OCI-LY7 (cell line): ENCODE data around the gene CD6. TPM values are rescaled to one million over a fixed set of nuclear protein-coding genes. Genes with fewer than 3 reads are reported as not detected.

Experiments
- BruUV-seq: library from RNA; stranded (reverse); fragments of 400-500 nt; replicated peaks from 2 replicates; lab custom pipeline; 2021; lab: Mats Ljungman, UMichigan
- CTCF ChIA-PET: fragments of 300-600 bp; sonication (Branson Sonifier 250); formaldehyde crosslinking; loops from one replicate; lab custom pipeline; 2022; ENCODE audit warnings: antibody characterized with exemption; ENCODE audit not compliant: unreplicated experiment; lab: Charles Lee
- POLR2A ChIA-PET: fragments of 300-600 bp; sonication (Branson Sonifier 250); formaldehyde crosslinking; loops from one replicate; lab custom pipeline; 2022; ENCODE audit warnings: antibody characterized with exemption; lab: Charles Lee
- DNase-seq: peaks from one replicate; pipeline ENCODE4 v3.0.0-alpha.2; 2015; ENCODE audit warnings: low spot score
- H2AFZ ChIP-seq: fragments of 200-600 bp; sonication (generic), shearing (Covaris generic); 2 replicates; pipeline ENCODE4 v1.6.1; 2014; ENCODE audit warnings: mild to moderate bottlenecking, antibody characterized with exemption, low read length, moderate library complexity
- H3K27ac ChIP-seq: fragments of 200-600 bp; sonication (generic); 2 replicates; pipeline ENCODE4 v1.5.1; 2014; ENCODE audit warnings: mixed run types, low read depth, mild to moderate bottlenecking, moderate library complexity, low read length, inconsistent platforms; ENCODE audit not compliant: poor library complexity, severe bottlenecking
- H3K36me3 ChIP-seq: fragments of 200-600 bp; sonication (generic); 2 replicates; pipeline ENCODE4 v1.6.1; 2014; ENCODE audit warnings: mild to moderate bottlenecking, antibody characterized with exemption, low read length, moderate library complexity, mixed read lengths; ENCODE audit not compliant: insufficient read depth
- H3K4me1 ChIP-seq: fragments of 200-600 bp; sonication (generic); 2 replicates; pipeline ENCODE4 v1.5.1; 2014; ENCODE audit warnings: mild to moderate bottlenecking, low read length; ENCODE audit not compliant: insufficient read depth, poor library complexity, severe bottlenecking
- H3K4me2 ChIP-seq: fragments of 200-600 bp; sonication (generic); 2 replicates; pipeline ENCODE4 v1.6.1; 2014; ENCODE audit warnings: mild to moderate bottlenecking, low read length
- H3K4me3 ChIP-seq: fragments of 200-600 bp; sonication (generic); 2 replicates; pipeline ENCODE4 v1.5.1; 2014; ENCODE audit warnings: mild to moderate bottlenecking, low read depth, low read length; ENCODE audit not compliant: poor library complexity, severe bottlenecking
- H3K79me2 ChIP-seq: fragments of 200-600 bp; sonication (generic); 2 replicates; pipeline ENCODE4 v1.6.1; 2016; ENCODE audit warnings: low read depth, mild to moderate bottlenecking, low read length, moderate library complexity, mixed read lengths; ENCODE audit not compliant: insufficient read depth
- H3K9me2 ChIP-seq: fragments of 200-600 bp; sonication (generic); 2 replicates; pipeline ENCODE4 v1.6.1; 2016; ENCODE audit warnings: mild to moderate bottlenecking, low read length, mixed read lengths; ENCODE audit not compliant: insufficient read depth
- H3K9me3 ChIP-seq: fragments of 200-600 bp; sonication (generic); 2 replicates; pipeline ENCODE4 v1.6.1; 2014; ENCODE audit warnings: mild to moderate bottlenecking, mixed run types, low read length, mixed read lengths
- H4K20me1 ChIP-seq: fragments of 200-600 bp; sonication (generic); 2 replicates; pipeline ENCODE4 v1.6.1; 2014; ENCODE audit warnings: mild to moderate bottlenecking, antibody characterized with exemption, low read length, moderate library complexity, mixed read lengths; ENCODE audit not compliant: insufficient read depth
- CTCF ChIP-seq: fragments of 200-600 bp; sonication (generic); conservative IDR thresholded peaks from 2 replicates; pipeline ENCODE4 v1.5.1; 2014; ENCODE audit warnings: mild to moderate bottlenecking, antibody characterized with exemption, low read length, moderate library complexity, mixed read lengths
- EZH2phosphoT487 ChIP-seq: fragments of 200-600 bp; sonication (generic); IDR thresholded peaks from 2 replicates; pipeline ENCODE4 v1.6.1; 2018; ENCODE audit warnings: low read depth, borderline replicate concordance, mild to moderate bottlenecking, mixed run types, antibody characterized with exemption, low read length, moderate library complexity, mixed read lengths
- intact Hi-C: fragments of 100-400 bp; cut with micrococcal nuclease; formaldehyde crosslinking; loops from one replicate; pipeline ENCODE4 v1.10.0; 2022; ENCODE audit not compliant: unreplicated experiment
- total RNA-seq, 2 experiments: library from RNA; depleted of rRNA in 1 of 2; stranded (reverse); fragments of >200 nt in 1 of 2; shearing (Covaris generic) in 1 of 2; gene quantifications; 2 replicates each; pipeline ENCODE4 v1.2.3, GENCODE V29; 2014 to 2022

Gene CD6
- total RNA-seq, 2 experiments from 2014 or later = not detected

GRCh38 chr11:60991457-60991856 is 20.0 kb downstream of the CD6 start:
- Histone ChIP-seq H2AFZ (no peak overlapping the region), H3K4me3 (no peak overlapping the region), H4K20me1 (no peaks in the 10 kb centered on the region), H3K36me3 (no peaks in the 10 kb centered on the region), H3K27ac (no peak overlapping the region), H3K4me2 (no peak overlapping the region), H3K79me2 (no peaks in the 10 kb centered on the region), H3K4me1 (peaks cover 9% of the 10 kb centered on the region), H3K9me2 (no peaks in the 10 kb centered on the region), H3K9me3 (no peaks in the 10 kb centered on the region)
- TF ChIP-seq EZH2phosphoT487 (no peak), CTCF (no peak)
- no TSS peak for BruUV-seq
- DNase-seq = no peak
- CTCF ChIA-PET = no interaction called here
- POLR2A ChIA-PET = interaction anchor here (0.9 to 1.0 kb wide), 2 partner anchors 53 to 86 kb away, joined by 3 to 4 read pairs; no protein-coding TSS in a partner anchor
- intact Hi-C loops = no loop called here

GRCh38 chr11:60992842-60993409 is 21.4 kb downstream of the CD6 start:
- intact Hi-C loops = no loop called here
- no peaks in the 10 kb centered on the region for H3K9me2 ChIP-seq
- H3K4me1 ChIP-seq = peaks cover 9% of the 10 kb centered on the region
- H3K4me2 ChIP-seq = no peak overlapping the region
- no peak overlapping the region for H3K27ac ChIP-seq
- H3K79me2 ChIP-seq = no peaks in the 10 kb centered on the region
- H3K4me3 ChIP-seq = no peak overlapping the region
- BruUV-seq = no TSS peak
- POLR2A ChIA-PET = no interaction called here
- TF ChIP-seq EZH2phosphoT487 (no peak), CTCF (no peak)
- DNase-seq = no peak
- H4K20me1 ChIP-seq = no peaks in the 10 kb centered on the region
- no peak overlapping the region for H2AFZ ChIP-seq
- CTCF ChIA-PET = no interaction called here
- no peaks in the 10 kb centered on the region for H3K36me3 ChIP-seq
- H3K9me3 ChIP-seq = no peaks in the 10 kb centered on the region

GRCh38 chr11:60993615-60994014 is 22.1 kb downstream of the CD6 start:
- intact Hi-C loops = no loop called here
- no peak for DNase-seq
- Histone ChIP-seq H3K27ac (no peak overlapping the region), H3K4me3 (no peak overlapping the region), H2AFZ (no peak overlapping the region), H3K79me2 (no peaks in the 10 kb centered on the region), H3K9me3 (no peaks in the 10 kb centered on the region), H3K4me2 (no peak overlapping the region), H3K4me1 (peaks cover 9% of the 10 kb centered on the region), H3K9me2 (no peaks in the 10 kb centered on the region), H3K36me3 (no peaks in the 10 kb centered on the region), H4K20me1 (no peaks in the 10 kb centered on the region)
- BruUV-seq = no TSS peak
- POLR2A ChIA-PET = no interaction called here
- TF ChIP-seq EZH2phosphoT487 (no peak), CTCF (no peak)
- CTCF ChIA-PET = no interaction called here
